ENCODE measurements around the gene LRP3. TPM values are rescaled to one million over a fixed set of nuclear protein-coding genes. Genes with fewer than 3 reads are reported as not detected.

LRP3 gene
- total RNA-seq, 2 donors from 2014 or later: 16.3 to 22.2 TPM

- no peaks in the 10 kb centered on the region for H3K27me3 ChIP-seq
- H3K9me3 ChIP-seq: no peaks in the 10 kb centered on the region
- no peak overlapping the region for H3K4me3 ChIP-seq
- no peak for DNase-seq (ENCODE audit: low spot score)
- no peaks in the 10 kb centered on the region for H3K36me3 ChIP-seq
- no peak for TF ChIP-seq CTCF (IDR thresholded peaks at IDR 0.05)
- no peaks in the 10 kb centered on the region for H3K4me1 ChIP-seq
- no peak overlapping the region for H3K27ac ChIP-seq
Observed at GRCh38 chr19:33210266-33210940, 16.3 kb downstream of the LRP3 start.

- no peaks in the 10 kb centered on the region for H3K27me3 ChIP-seq
- no peak overlapping the region for H3K4me3 ChIP-seq
- no peaks in the 10 kb centered on the region for H3K9me3 ChIP-seq
- no peak overlapping the region for H3K27ac ChIP-seq
- TF ChIP-seq CTCF (IDR thresholded peaks at IDR 0.05): no peak
- DNase-seq (ENCODE audit: low spot score): no peak
- no peaks in the 10 kb centered on the region for H3K36me3 ChIP-seq
- no peaks in the 10 kb centered on the region for H3K4me1 ChIP-seq
Observed at GRCh38 chr19:33211794-33212435, 17.8 kb downstream of the LRP3 start.

- DNase-seq (ENCODE audit: low spot score): no peak
- TF ChIP-seq CTCF (IDR thresholded peaks at IDR 0.05): no peak
Observed at GRCh38 chr19:33212436-33213172, 18.5 kb downstream of the LRP3 start.

GRCh38 chr19:33214596-33214995 lies 20.5 kb downstream of the LRP3 start:
- no peaks in the 10 kb centered on the region for H3K36me3 ChIP-seq

More at GRCh38 chr19:33212436-33213172, 18.5 kb downstream of the LRP3 start:
- H3K4me1 ChIP-seq: no peaks in the 10 kb centered on the region
- H3K27me3 ChIP-seq: no peaks in the 10 kb centered on the region
- no peak overlapping the region for H3K4me3 ChIP-seq
- no peak overlapping the region for H3K27ac ChIP-seq
- no peaks in the 10 kb centered on the region for H3K36me3 ChIP-seq
- no peaks in the 10 kb centered on the region for H3K9me3 ChIP-seq

More at GRCh38 chr19:33214596-33214995, 20.5 kb downstream of the LRP3 start:
- Histone ChIP-seq H3K4me3 (no peak overlapping the region), H3K9me3 (no peaks in the 10 kb centered on the region), H3K27me3 (no peaks in the 10 kb centered on the region), H3K4me1 (no peaks in the 10 kb centered on the region), H3K27ac (no peak overlapping the region)
- DNase-seq (ENCODE audit: low spot score): no peak
- no peak for TF ChIP-seq CTCF (IDR thresholded peaks at IDR 0.05)
